IgD-negative memory B cell (primary cell): ENCODE data around the gene SF3B3. TPM values are rescaled to one million over a fixed set of nuclear protein-coding genes. Genes with fewer than 3 reads are reported as not detected.

Source experiments
- polyA plus RNA-seq: library from polyadenylated mRNA; unstranded; fragments of 300-500 nt; fragmentation: Illumina TruSeq; gene quantifications from one replicate; pipeline ENCODE4 v1.2.3, GENCODE V29; 2021

SF3B3 gene
- polyA plus RNA-seq, 1 donor from 2014 or later, result 122 TPM

Other genes starting within 250 kb of the SF3B3 start
- 37.6 TPM for gene AARS1, start 234.3 kb upstream of the SF3B3 start, polyA plus RNA-seq
- 53.8 TPM for gene DDX19B, start 224.6 kb upstream of the SF3B3 start, polyA plus RNA-seq
- 38.2 TPM for gene DDX19A, start 176.9 kb upstream of the SF3B3 start, polyA plus RNA-seq
- 9.7 TPM for gene ST3GAL2, start 84.7 kb upstream of the SF3B3 start, polyA plus RNA-seq
- 4.6 TPM for gene FCSK, start 69.2 kb upstream of the SF3B3 start, polyA plus RNA-seq
- 36.9 TPM for gene COG4, start 262 bp upstream of the SF3B3 start, polyA plus RNA-seq
- gene IL34, start 122.7 kb downstream of the SF3B3 start, polyA plus RNA-seq, result not detected
- 0.06 TPM for gene MTSS2, start 162.2 kb downstream of the SF3B3 start, polyA plus RNA-seq